GM23338 (cell line): Measurements from ENCODE around the gene TRIM28.
"Not testable (repeated sequence)": the region's sequence is repeated elsewhere in the genome, so short reads cannot be mapped to it uniquely, and the experiment has no call there.

Source experiments
- CREB1 ChIP-seq: fragments of 250-450 bp; sonication (Bioruptor Pico); IDR thresholded peaks from 2 replicates; pipeline ENCODE4 v1.5.0; 2020; ENCODE audit warnings: low read depth, mild to moderate bottlenecking, moderate library complexity
- EZH2 ChIP-seq: fragments of 200-600 bp; sonication (generic); IDR thresholded peaks from one replicate; pipeline ENCODE4 v1.8.0; 2017; ENCODE audit warnings: antibody characterized with exemption, mild to moderate bottlenecking, low read depth; ENCODE audit not compliant: unreplicated experiment
- EZH2phosphoT487 ChIP-seq: fragments of 200-600 bp; sonication (generic); IDR thresholded peaks from one replicate; pipeline ENCODE4 v1.8.1; 2018; ENCODE audit warnings: antibody characterized with exemption; ENCODE audit not compliant: unreplicated experiment
- POLR2AphosphoS5 ChIP-seq: IDR thresholded peaks from 2 replicates; pipeline ENCODE4 v1.6.1; 2016; ENCODE audit warnings: antibody characterized with exemption, low read depth
- ZNF331 ChIP-seq: fragments of 250-450 bp; sonication (Bioruptor Pico); IDR thresholded peaks from 2 replicates; pipeline ENCODE4 v1.5.0; 2020; ENCODE audit warnings: low read depth, mild to moderate bottlenecking, moderate library complexity
- TF ChIP-seq, protein P1 (sequence below), 2 experiments: fragments of 200-600 bp in 1 of 2; sonication (generic) in 1 of 2; conservative IDR thresholded peaks; 2 replicates each; pipeline versions ENCODE4 v1.5.1 to v1.6.1; 2016 to 2017; ENCODE audit warnings: antibody characterized with exemption in 2 of 2, low read depth in 2 of 2, mild to moderate bottlenecking in 2 of 2, moderate library complexity in 1 of 2
- TF ChIP-seq, protein P2 (sequence below): IDR thresholded peaks from one replicate; pipeline ENCODE4 v1.6.1; 2018; ENCODE audit warnings: antibody characterized with exemption; ENCODE audit not compliant: unreplicated experiment
- TF ChIP-seq, protein P3 (sequence below): IDR thresholded peaks from 2 replicates; pipeline ENCODE4 v1.6.1; 2016; ENCODE audit warnings: antibody characterized with exemption

DNA sequence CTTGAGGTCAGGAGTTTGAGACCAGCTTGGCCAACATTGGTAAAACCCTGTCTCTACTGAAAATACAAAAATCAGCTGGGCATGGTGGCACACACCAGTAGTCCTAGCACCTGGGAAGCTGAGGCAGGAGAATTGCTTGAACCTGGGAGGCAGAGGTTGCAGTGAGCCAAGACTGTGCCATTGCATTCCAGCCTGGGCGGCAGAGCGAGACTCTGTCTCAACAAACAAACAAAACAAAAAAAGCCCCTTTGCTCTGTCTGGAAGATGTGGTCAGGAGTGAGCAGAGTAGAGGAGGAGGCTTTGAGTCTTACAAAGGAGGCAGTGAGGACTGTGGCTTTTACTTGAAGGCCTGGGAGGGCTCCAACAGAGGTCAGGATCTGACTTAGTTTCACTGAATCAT is 33.7 kb downstream of the TRIM28 start:
- TF ChIP-seq, protein P1, sequence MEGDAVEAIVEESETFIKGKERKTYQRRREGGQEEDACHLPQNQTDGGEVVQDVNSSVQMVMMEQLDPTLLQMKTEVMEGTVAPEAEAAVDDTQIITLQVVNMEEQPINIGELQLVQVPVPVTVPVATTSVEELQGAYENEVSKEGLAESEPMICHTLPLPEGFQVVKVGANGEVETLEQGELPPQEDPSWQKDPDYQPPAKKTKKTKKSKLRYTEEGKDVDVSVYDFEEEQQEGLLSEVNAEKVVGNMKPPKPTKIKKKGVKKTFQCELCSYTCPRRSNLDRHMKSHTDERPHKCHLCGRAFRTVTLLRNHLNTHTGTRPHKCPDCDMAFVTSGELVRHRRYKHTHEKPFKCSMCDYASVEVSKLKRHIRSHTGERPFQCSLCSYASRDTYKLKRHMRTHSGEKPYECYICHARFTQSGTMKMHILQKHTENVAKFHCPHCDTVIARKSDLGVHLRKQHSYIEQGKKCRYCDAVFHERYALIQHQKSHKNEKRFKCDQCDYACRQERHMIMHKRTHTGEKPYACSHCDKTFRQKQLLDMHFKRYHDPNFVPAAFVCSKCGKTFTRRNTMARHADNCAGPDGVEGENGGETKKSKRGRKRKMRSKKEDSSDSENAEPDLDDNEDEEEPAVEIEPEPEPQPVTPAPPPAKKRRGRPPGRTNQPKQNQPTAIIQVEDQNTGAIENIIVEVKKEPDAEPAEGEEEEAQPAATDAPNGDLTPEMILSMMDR (conservative IDR thresholded peaks at IDR 0.05; ENCODE audit: low read depth in 2 of 2) = not testable (repeated sequence)
- not testable (repeated sequence) for TF ChIP-seq EZH2phosphoT487; EZH2; POLR2AphosphoS5; ZNF331; CREB1 (CRISPR knock-in tag)
- TF ChIP-seq, protein P2, sequence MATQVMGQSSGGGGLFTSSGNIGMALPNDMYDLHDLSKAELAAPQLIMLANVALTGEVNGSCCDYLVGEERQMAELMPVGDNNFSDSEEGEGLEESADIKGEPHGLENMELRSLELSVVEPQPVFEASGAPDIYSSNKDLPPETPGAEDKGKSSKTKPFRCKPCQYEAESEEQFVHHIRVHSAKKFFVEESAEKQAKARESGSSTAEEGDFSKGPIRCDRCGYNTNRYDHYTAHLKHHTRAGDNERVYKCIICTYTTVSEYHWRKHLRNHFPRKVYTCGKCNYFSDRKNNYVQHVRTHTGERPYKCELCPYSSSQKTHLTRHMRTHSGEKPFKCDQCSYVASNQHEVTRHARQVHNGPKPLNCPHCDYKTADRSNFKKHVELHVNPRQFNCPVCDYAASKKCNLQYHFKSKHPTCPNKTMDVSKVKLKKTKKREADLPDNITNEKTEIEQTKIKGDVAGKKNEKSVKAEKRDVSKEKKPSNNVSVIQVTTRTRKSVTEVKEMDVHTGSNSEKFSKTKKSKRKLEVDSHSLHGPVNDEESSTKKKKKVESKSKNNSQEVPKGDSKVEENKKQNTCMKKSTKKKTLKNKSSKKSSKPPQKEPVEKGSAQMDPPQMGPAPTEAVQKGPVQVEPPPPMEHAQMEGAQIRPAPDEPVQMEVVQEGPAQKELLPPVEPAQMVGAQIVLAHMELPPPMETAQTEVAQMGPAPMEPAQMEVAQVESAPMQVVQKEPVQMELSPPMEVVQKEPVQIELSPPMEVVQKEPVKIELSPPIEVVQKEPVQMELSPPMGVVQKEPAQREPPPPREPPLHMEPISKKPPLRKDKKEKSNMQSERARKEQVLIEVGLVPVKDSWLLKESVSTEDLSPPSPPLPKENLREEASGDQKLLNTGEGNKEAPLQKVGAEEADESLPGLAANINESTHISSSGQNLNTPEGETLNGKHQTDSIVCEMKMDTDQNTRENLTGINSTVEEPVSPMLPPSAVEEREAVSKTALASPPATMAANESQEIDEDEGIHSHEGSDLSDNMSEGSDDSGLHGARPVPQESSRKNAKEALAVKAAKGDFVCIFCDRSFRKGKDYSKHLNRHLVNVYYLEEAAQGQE = not testable (repeated sequence)
- TF ChIP-seq, protein P3, sequence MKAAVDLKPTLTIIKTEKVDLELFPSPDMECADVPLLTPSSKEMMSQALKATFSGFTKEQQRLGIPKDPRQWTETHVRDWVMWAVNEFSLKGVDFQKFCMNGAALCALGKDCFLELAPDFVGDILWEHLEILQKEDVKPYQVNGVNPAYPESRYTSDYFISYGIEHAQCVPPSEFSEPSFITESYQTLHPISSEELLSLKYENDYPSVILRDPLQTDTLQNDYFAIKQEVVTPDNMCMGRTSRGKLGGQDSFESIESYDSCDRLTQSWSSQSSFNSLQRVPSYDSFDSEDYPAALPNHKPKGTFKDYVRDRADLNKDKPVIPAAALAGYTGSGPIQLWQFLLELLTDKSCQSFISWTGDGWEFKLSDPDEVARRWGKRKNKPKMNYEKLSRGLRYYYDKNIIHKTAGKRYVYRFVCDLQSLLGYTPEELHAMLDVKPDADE = not testable (repeated sequence)
